Neuronal stem cell (in vitro differentiated cells): ENCODE results near the gene POPDC3.

Experiments used
- DNase-seq: peaks from one replicate; pipeline ENCODE4 v3.0.0-alpha.2; 2013; ENCODE audit warnings: low spot score
- H2AFZ ChIP-seq: one replicate; pipeline ENCODE4 v1.6.1; 2013; ENCODE audit warnings: mild to moderate bottlenecking, low read length, inconsistent platforms
- H2AK5ac ChIP-seq: 2 replicates; pipeline ENCODE4 v1.6.1; 2013; ENCODE audit warnings: low read depth, mild to moderate bottlenecking, inconsistent platforms, low read length, moderate library complexity, mixed read lengths
- H2BK120ac ChIP-seq: 2 replicates; pipeline ENCODE4 v1.6.1; 2013; ENCODE audit warnings: low read depth, mild to moderate bottlenecking, inconsistent platforms, low read length, moderate library complexity, mixed read lengths
- H2BK12ac ChIP-seq: one replicate; pipeline ENCODE4 v1.6.1; 2013; ENCODE audit warnings: low read length, inconsistent platforms
- H2BK15ac ChIP-seq: 2 replicates; pipeline ENCODE4 v1.6.1; 2013; ENCODE audit warnings: mild to moderate bottlenecking, low read length, inconsistent platforms, mixed read lengths
- H2BK5ac ChIP-seq: one replicate; pipeline ENCODE4 v1.6.1; 2013; ENCODE audit warnings: inconsistent platforms, mild to moderate bottlenecking, low read length, moderate library complexity
- H3K14ac ChIP-seq: one replicate; pipeline ENCODE4 v1.6.1; 2013; ENCODE audit warnings: low read length, inconsistent platforms
- H3K18ac ChIP-seq: 2 replicates; pipeline ENCODE4 v1.6.1; 2013; ENCODE audit warnings: low read length, inconsistent platforms
- H3K23ac ChIP-seq: 2 replicates; pipeline ENCODE4 v1.6.1; 2013; ENCODE audit warnings: low read depth, mild to moderate bottlenecking, mixed read lengths, low read length, inconsistent platforms; ENCODE audit not compliant: poor library complexity
- H3K27ac ChIP-seq: replicated peaks from 3 replicates; pipeline ENCODE4 v1.5.1; 2013; ENCODE audit warnings: low read length, inconsistent platforms
- H3K27me3 ChIP-seq, 3 experiments: 2 replicates each; pipeline ENCODE4 v1.6.1; 2013; ENCODE audit warnings: low read length in 3 of 3, mild to moderate bottlenecking in 2 of 3, inconsistent platforms in 1 of 3, low read depth in 1 of 3, mixed read lengths in 1 of 3, moderate library complexity in 1 of 3; ENCODE audit not compliant: control insufficient read depth in 3 of 3, insufficient read depth in 3 of 3
- H3K36me3 ChIP-seq, 2 donors: replicated peaks in 1 of 2; 2 replicates each; pipeline ENCODE4 v1.6.1; 2013; ENCODE audit warnings: low read length in 2 of 2; ENCODE audit not compliant: control insufficient read depth in 2 of 2, insufficient read depth in 2 of 2
- H3K4ac ChIP-seq: 2 replicates; pipeline ENCODE4 v1.6.1; 2013; ENCODE audit warnings: inconsistent platforms, mild to moderate bottlenecking, low read length, moderate library complexity
- H3K4me1 ChIP-seq, 2 donors: 1 replicate in 1 of 2; 2 replicates in 1 of 2; pipeline ENCODE4 v1.6.1; 2013; ENCODE audit warnings: low read length in 2 of 2, low read depth in 1 of 2; ENCODE audit not compliant: control insufficient read depth in 2 of 2, insufficient read depth in 1 of 2
- H3K4me2 ChIP-seq: one replicate; pipeline ENCODE4 v1.6.1; 2013; ENCODE audit warnings: mild to moderate bottlenecking, low read length, inconsistent platforms; ENCODE audit not compliant: insufficient read depth, poor library complexity, severe bottlenecking
- H3K4me3 ChIP-seq, 2 donors: 2 replicates each; pipeline ENCODE4 v1.5.1; 2013; ENCODE audit warnings: low read length in 2 of 2, mild to moderate bottlenecking in 2 of 2, inconsistent platforms in 1 of 2, moderate library complexity in 1 of 2
- H3K79me1 ChIP-seq: one replicate; pipeline ENCODE4 v1.6.1; 2013; ENCODE audit warnings: low read depth, mild to moderate bottlenecking, inconsistent platforms, low read length, moderate library complexity
- H3K9ac ChIP-seq: one replicate; pipeline ENCODE4 v1.6.1; 2013; ENCODE audit warnings: mild to moderate bottlenecking, low read depth, low read length, inconsistent platforms; ENCODE audit not compliant: poor library complexity
- H3K9me3 ChIP-seq, 2 donors: replicated peaks in 1 of 2; 2 replicates each; pipeline versions ENCODE3 to v1.6.1; 2013; ENCODE audit warnings: low read length in 2 of 2, mild to moderate bottlenecking in 2 of 2, inconsistent platforms in 1 of 2, low read depth in 1 of 2, mixed read lengths in 1 of 2, moderate library complexity in 1 of 2; ENCODE audit not compliant: control insufficient read depth in 2 of 2, insufficient read depth in 1 of 2
- H4K8ac ChIP-seq: one replicate; pipeline ENCODE4 v1.6.1; 2013; ENCODE audit warnings: low read depth, mild to moderate bottlenecking, inconsistent platforms, low read length, moderate library complexity
- H4K91ac ChIP-seq: one replicate; pipeline ENCODE4 v1.6.1; 2013; ENCODE audit warnings: low read length, low read depth, mild to moderate bottlenecking, inconsistent platforms; ENCODE audit not compliant: poor library complexity
- whole genome bisulfite sequencing, 2 donors: extraction: QIAGEN DNeasy Blood & Tissue Kit; methylation state at CpG; one replicate each; pipeline ENCODE4 v1.1.7; 2013; ENCODE audit warnings: missing lambda C conversion rate in 2 of 2, mixed read lengths in 1 of 2; ENCODE audit not compliant: insufficient read length in 2 of 2, insufficient replicate concordance in 1 of 2; ENCODE audit errors: extremely low coverage in 2 of 2; 5-methylcytosine and 5-hydroxymethylcytosine counted together

Gene POPDC3

GRCh38 chr6:105163183-105163582 is 16.6 kb downstream of the POPDC3 start:
- no peak overlapping the region for H3K4me2 ChIP-seq
- no peak overlapping the region for H3K4ac ChIP-seq
- no peak overlapping the region for H2BK12ac ChIP-seq
- H3K9ac ChIP-seq = no peak overlapping the region
- H3K4me3 ChIP-seq = no peak overlapping the region
- H3K18ac ChIP-seq = no peak overlapping the region
- no peaks in the 10 kb centered on the region for H3K79me1 ChIP-seq
- no peak overlapping the region for H2BK120ac ChIP-seq
- no peak overlapping the region for H2BK5ac ChIP-seq
- no peak for DNase-seq
- no peak overlapping the region for H2BK15ac ChIP-seq
- no peaks in the 10 kb centered on the region for H3K9me3 ChIP-seq
- H3K14ac ChIP-seq = no peak overlapping the region
- no peak overlapping the region for H4K8ac ChIP-seq
- no peak overlapping the region for H2AFZ ChIP-seq
- no peak overlapping the region for H3K23ac ChIP-seq
- no peak overlapping the region for H2AK5ac ChIP-seq
- H3K36me3 ChIP-seq = no peaks in the 10 kb centered on the region
- H3K27ac ChIP-seq = no peak overlapping the region
- no peaks in the 10 kb centered on the region for H3K27me3 ChIP-seq
- H3K4me1 ChIP-seq = peaks cover 0 to 12% of the 10 kb centered on the region in 2 donors
- no peak overlapping the region for H4K91ac ChIP-seq

- Histone ChIP-seq H3K27ac (no peak overlapping the region), H2BK15ac (no peak overlapping the region), H3K23ac (no peak overlapping the region), H3K18ac (no peak overlapping the region), H2AFZ (no peak overlapping the region), H3K79me1 (no peaks in the 10 kb centered on the region), H3K9ac (no peak overlapping the region), H3K4me3 (no peak overlapping the region), H3K4me2 (no peak overlapping the region), H2BK5ac (no peak overlapping the region), H3K14ac (no peak overlapping the region), H3K9me3 (no peaks in the 10 kb centered on the region), H2BK12ac (no peak overlapping the region), H4K8ac (no peak overlapping the region), H3K4me1 (peaks cover 0 to 12% of the 10 kb centered on the region in 2 donors), H3K27me3 (no peaks in the 10 kb centered on the region), H2BK120ac (no peak overlapping the region), H3K4ac (no peak overlapping the region), H2AK5ac (no peak overlapping the region), H4K91ac (no peak overlapping the region), H3K36me3 (no peaks in the 10 kb centered on the region)
- WGBS, 2 donors = no CpG with 5 or more reads among the region's 13 CpGs
- DNase-seq = no peak
Observed at GRCh38 chr6:105162377-105162776, 17.4 kb downstream of the POPDC3 start.

- no peak overlapping the region for H4K8ac ChIP-seq
- no peak overlapping the region for H3K18ac ChIP-seq
- H3K4me2 ChIP-seq = no peak overlapping the region
- no peak overlapping the region for H2BK5ac ChIP-seq
- DNase-seq = no peak
- no peaks in the 10 kb centered on the region for H3K27me3 ChIP-seq
- H3K14ac ChIP-seq = no peak overlapping the region
- H2AFZ ChIP-seq = no peak overlapping the region
- no peaks in the 10 kb centered on the region for H3K36me3 ChIP-seq
- H3K4me3 ChIP-seq = no peak overlapping the region
- no peak overlapping the region for H4K91ac ChIP-seq
- no CpG with 5 or more reads among the region's 4 CpGs for WGBS, 2 donors
- peaks cover 0 to 12% of the 10 kb centered on the region in 2 donors for H3K4me1 ChIP-seq
- no peak overlapping the region for H3K9ac ChIP-seq
- H3K4ac ChIP-seq = no peak overlapping the region
- H2BK12ac ChIP-seq = no peak overlapping the region
- H3K9me3 ChIP-seq = no peaks in the 10 kb centered on the region
- H2BK15ac ChIP-seq = no peak overlapping the region
- H2BK120ac ChIP-seq = no peak overlapping the region
- H3K23ac ChIP-seq = no peak overlapping the region
- H3K27ac ChIP-seq = no peak overlapping the region
- no peak overlapping the region for H2AK5ac ChIP-seq
- no peaks in the 10 kb centered on the region for H3K79me1 ChIP-seq
Observed at GRCh38 chr6:105161421-105161820, 18.4 kb downstream of the POPDC3 start.

GRCh38 chr6:105153676-105154075 is 26.1 kb downstream of the POPDC3 start:
- Histone ChIP-seq H4K91ac (no peak overlapping the region), H3K27me3 (no peaks in the 10 kb centered on the region), H3K18ac (no peak overlapping the region), H3K23ac (no peak overlapping the region), H2AFZ (no peak overlapping the region), H3K4me2 (no peak overlapping the region), H3K27ac (no peak overlapping the region), H2BK120ac (no peak overlapping the region), H2BK15ac (no peak overlapping the region), H3K79me1 (no peaks in the 10 kb centered on the region), H2BK12ac (no peak overlapping the region), H3K9ac (no peak overlapping the region), H3K36me3 (no peaks in the 10 kb centered on the region), H3K4me3 (no peak overlapping the region), H3K4ac (no peak overlapping the region), H3K4me1 (no peaks in the 10 kb centered on the region), H2AK5ac (no peak overlapping the region), H3K9me3 (no peaks in the 10 kb centered on the region), H4K8ac (no peak overlapping the region), H2BK5ac (no peak overlapping the region), H3K14ac (no peak overlapping the region)
- WGBS, 2 donors = 100% methylated on average over 1 of the region's 3 CpGs; no CpG with 5 or more reads in 1 of the 2 donors
- DNase-seq = no peak
